ENCODE results near the gene FLYWCH1. TPM values are rescaled to one million over a fixed set of nuclear protein-coding genes. Genes with fewer than 3 reads are reported as not detected.

The FLYWCH1 gene
- polyA plus RNA-seq, 1 experiment: 25.4 TPM

- ChIA-PET CTCF (interaction anchor here (0.8 to 1.9 kb wide), 4 partner anchors 8 to 41 kb away, joined by 4 to 12 read pairs (median 5); no protein-coding TSS in a partner anchor), POLR2A (no interaction called here)
- H3K36me3 ChIP-seq (ENCODE audit: control insufficient read depth, insufficient read depth, low read length): no peaks in the 10 kb centered on the region
- no peak for TF ChIP-seq CTCF (IDR thresholded peaks at IDR 0.05; ENCODE audit: insufficient read depth, low read depth, low read length)
- no peak for DNase-seq (ENCODE audit: low read depth)
- no peak overlapping the region for H3K4me3 ChIP-seq (ENCODE audit: low read depth, low read length)
- H3K27me3 ChIP-seq (ENCODE audit: control insufficient read depth, insufficient read depth, low read length): peaks cover 31% of the 10 kb centered on the region
Measured at GRCh38 chr16:2960183-2961010, 48.7 kb downstream of the FLYWCH1 start.

- Histone ChIP-seq H3K36me3 (ENCODE audit: control insufficient read depth, insufficient read depth, low read length) (no peaks in the 10 kb centered on the region), H3K4me3 (ENCODE audit: low read depth, low read length) (no peak overlapping the region), H3K27me3 (ENCODE audit: control insufficient read depth, insufficient read depth, low read length) (peaks cover 38% of the 10 kb centered on the region)
- CTCF ChIA-PET: interaction anchor here (1.0 to 2.1 kb wide), 10 partner anchors 10 to 50 kb away, joined by 3 to 12 read pairs (median 5); partner anchors contain the start of gene FLYWCH1
- POLR2A ChIA-PET: no interaction called here
- no peak for TF ChIP-seq CTCF (IDR thresholded peaks at IDR 0.05; ENCODE audit: insufficient read depth, low read depth, low read length)
- no peak for DNase-seq (ENCODE audit: low read depth)
Measured at GRCh38 chr16:2962334-2963073, 50.8 kb downstream of the FLYWCH1 start.

- Histone ChIP-seq H3K4me3 (ENCODE audit: low read depth, low read length) (no peak overlapping the region), H3K27me3 (ENCODE audit: control insufficient read depth, insufficient read depth, low read length) (peaks cover 39% of the 10 kb centered on the region), H3K36me3 (ENCODE audit: control insufficient read depth, insufficient read depth, low read length) (no peaks in the 10 kb centered on the region)
- no peak for TF ChIP-seq CTCF (IDR thresholded peaks at IDR 0.05; ENCODE audit: insufficient read depth, low read depth, low read length)
- POLR2A ChIA-PET: no interaction called here
- CTCF ChIA-PET: interaction anchor here (0.7 to 2.1 kb wide), 8 partner anchors 7 to 36 kb away, joined by 3 to 8 read pairs (median 4); no protein-coding TSS in a partner anchor
- no peak for DNase-seq (ENCODE audit: low read depth)
Measured at GRCh38 chr16:2963074-2963722, 51.5 kb downstream of the FLYWCH1 start.

GRCh38 chr16:2963723-2964474, 52.2 kb downstream of the FLYWCH1 start, which contains the start of gene KREMEN2:
Gene KREMEN2, plus strand, starts transcription at chr16:2964275. Its CDS starts 246 bp downstream, at chr16:2964521.
- Histone ChIP-seq H3K27me3 (ENCODE audit: control insufficient read depth, insufficient read depth, low read length) (peaks cover 39% of the 10 kb centered on the region), H3K36me3 (ENCODE audit: control insufficient read depth, insufficient read depth, low read length) (no peaks in the 10 kb centered on the region), H3K4me3 (ENCODE audit: low read depth, low read length) (peak within 1 kb of the TSS; percentile 21)
- DNase-seq (ENCODE audit: low read depth): no peak
- no peak for TF ChIP-seq CTCF (IDR thresholded peaks at IDR 0.05; ENCODE audit: insufficient read depth, low read depth, low read length)
- POLR2A ChIA-PET: interaction anchor here (0.6 kb wide), 1 partner anchor 96 kb away, joined by 3 read pairs; no protein-coding TSS in a partner anchor
- CTCF ChIA-PET: interaction anchor here (0.7 to 1.2 kb wide), 2 partner anchors 8 to 37 kb away, joined by 3 read pairs; no protein-coding TSS in a partner anchor

All from BJ (cell line).